Left ventricle myocardium superior (tissue), 1 donor: Measurements from ENCODE around the gene KCNIP4. TPM values are rescaled to one million over a fixed set of nuclear protein-coding genes. Genes with fewer than 3 reads are reported as not detected.

ENCODE experiments used
- ATAC-seq: fragments of 200-7000 bp; cut with Tn5 transposase; one replicate; pipeline ENCODE4 v1.9.1; 2020; ENCODE audit warnings: mild to moderate bottlenecking, moderate library complexity
- DNase-seq: peaks from one replicate; pipeline ENCODE4 v3.0.0-alpha.2; 2020
- intact Hi-C: fragments of 100-400 bp; cut with micrococcal nuclease; formaldehyde crosslinking; loops from one replicate; pipeline ENCODE4 v1.11.0; 2022
- total RNA-seq: library from RNA; stranded (reverse); fragmentation: NEBNext Ultra II Directional; extraction: Animal tissue kit (Norgen Biotek cat#: 25700); gene quantifications from one replicate; pipeline ENCODE4 v1.2.1, GENCODE V29; 2021
- donor health status: DM: no; HTN: yes; CAD: no; lungs with severe emphysema.

Gene KCNIP4
- total RNA-seq, 1 donor from 2014 or later: not detected

DNA sequence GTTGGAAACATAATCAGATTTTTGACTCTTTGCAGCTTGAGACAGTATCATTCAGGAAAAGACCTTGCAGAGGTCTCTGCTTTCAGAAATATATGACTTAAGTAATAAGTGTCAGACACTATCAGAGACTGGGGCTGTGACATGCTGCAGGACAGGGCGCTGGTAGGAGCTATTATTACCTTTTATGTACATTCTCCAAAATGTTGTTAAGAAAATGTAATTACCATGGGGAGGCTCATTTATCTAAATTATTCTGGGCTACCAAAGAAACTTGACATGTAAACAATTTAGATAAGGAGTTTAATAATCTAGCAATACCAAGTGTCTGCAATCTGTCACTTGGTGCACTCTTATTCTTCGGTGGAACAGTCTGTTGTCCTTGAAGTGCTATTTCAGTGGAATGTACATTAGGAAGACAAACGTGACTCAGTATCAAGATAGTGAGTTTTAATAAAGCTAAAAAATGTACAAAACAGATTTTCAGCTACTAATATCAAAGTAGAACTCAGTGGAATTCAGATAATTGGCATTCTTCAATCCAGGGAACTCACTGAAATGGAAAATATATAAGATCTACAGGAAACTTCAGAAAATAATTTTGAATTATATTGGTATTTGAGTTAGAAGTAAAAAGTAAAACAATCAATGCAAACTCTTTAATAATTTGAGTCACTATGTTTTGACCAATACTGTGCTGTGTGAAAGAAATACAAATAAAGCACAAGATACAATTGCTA, 214.5 kb downstream of the KCNIP4 start:
- DNase-seq (no peak), ATAC-seq (no peak)
- intact Hi-C loops: no loop called here

DNA sequence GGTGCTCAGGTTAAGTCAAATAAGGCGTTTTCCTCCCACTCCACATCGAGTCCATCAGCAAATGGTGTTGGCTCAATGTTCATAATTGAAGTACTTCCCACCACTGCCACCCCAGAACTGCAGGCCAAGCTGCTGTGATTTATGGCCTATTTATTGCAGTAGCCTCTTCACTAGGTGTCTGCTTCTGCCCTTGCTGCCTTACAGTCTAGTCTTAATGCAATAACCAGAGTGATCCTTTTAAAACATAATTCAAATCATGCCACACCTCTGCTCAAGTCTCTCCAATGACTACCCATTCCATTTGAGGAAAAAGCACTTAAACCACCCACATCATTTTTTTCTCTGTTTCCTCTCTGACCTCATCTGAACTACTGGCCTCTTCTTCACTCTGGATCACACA, 220.3 kb downstream of the KCNIP4 start:
- DNase-seq: no peak
- intact Hi-C loops: no loop called here
- no peak for ATAC-seq

DNA sequence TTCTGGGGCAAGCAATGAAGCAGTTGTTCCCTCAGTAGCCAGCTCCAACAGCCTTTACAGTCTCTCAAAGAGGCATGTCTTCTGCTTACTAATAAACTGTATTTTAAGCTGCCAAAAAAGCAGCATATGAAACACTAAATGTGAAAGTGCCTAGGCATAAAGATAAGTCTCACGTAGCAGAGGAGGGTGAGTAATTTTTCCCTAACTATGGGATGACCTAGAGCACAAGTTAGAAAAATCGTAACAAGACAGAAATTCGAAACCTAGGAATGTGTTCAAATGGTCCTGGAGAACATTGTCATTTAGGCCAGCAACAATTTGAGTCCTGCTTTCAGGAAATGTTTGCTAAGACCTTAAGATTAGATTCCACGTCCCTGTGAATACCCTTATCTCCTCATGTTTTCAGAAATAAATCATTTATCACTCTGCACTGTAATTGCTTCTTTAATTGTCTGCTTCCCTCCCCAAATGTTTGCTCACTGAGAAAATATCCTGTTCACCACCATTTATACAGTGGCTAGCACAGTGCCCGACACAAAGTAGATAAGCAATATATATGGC, 222.2 kb downstream of the KCNIP4 start:
- DNase-seq: no peak
- intact Hi-C loops: no loop called here
- no peak for ATAC-seq

DNA sequence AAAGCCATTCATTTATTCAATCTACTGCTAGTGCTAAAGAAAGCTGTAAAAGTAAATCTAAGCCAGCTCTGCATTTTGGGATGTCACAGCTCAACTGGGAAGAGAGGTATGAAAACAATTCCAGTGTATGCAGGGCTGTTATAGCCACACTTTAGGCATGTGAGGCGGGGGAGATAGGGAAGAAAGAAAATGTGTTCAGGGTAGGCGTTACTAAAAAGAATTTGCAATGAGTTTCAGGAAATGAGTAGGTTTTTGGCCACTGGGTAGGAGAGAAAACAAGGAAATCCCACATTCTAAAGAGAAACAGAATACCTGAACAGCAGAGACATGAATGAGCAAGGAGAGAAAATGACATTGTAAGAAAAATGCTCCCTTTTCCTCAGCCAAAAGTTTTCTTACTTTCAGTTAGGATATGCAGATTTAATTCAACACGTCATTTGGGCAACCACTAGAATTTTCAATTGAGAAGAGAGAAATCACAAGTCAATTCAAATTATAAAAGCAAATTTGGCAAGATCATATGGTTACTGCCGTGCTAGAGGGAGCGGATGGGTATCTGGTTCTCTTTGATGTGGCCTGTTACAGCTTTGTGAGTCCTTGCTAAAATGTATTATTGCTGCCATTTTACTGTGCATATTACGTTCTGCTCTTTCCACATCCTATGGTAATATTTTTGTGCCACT, 226.3 kb downstream of the KCNIP4 start:
- ATAC-seq: no peak
- intact Hi-C loops: no loop called here

DNA sequence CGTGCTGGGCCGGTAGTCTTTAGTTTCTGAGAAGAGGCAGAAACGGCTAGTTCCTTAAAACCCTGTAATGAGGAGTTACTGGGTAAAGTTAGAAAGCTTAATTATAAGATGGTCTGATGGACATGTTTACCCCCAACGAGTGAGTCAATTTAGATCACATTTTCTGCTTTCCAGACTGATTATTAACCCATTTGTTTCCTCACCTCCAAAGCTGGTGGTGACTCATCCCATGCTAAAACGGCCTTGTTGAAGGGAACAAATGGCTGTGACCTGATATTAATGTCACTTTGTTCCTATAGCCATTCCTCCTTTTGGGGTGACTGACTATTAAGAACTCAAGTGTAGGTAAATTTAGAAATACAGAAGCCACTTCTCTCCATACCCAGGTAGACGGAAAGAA, 232.0 kb downstream of the KCNIP4 start:
- ATAC-seq: no peak
- intact Hi-C loops: no loop called here
- no peak for DNase-seq

More for the DNA sequence above, 226.3 kb downstream of the KCNIP4 start:
- DNase-seq: no peak

- ATAC-seq: no peak
- intact Hi-C loops: no loop called here
- DNase-seq: no peak
Measured at GRCh38 chr4:21710179-21710835, 238.3 kb downstream of the KCNIP4 start.

DNA sequence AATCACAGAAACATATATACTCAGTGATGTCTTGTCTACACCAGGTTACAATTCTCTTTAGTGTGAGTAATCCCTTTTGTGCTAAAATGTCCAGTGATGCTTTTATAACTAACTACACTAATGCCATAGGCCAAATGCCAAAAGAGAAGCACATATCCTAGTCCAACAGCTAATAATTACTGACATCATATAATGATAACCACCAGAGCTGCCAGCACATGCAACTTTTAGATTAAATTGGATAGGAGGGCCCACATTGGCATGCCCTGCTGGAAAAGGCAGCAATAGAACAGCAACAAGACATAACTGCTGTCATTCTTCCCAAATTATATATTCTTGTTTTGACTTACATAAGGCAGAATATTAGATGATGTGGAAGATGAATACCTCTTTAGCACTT, 238.8 kb downstream of the KCNIP4 start:
- intact Hi-C loops: no loop called here
- DNase-seq (no peak), ATAC-seq (no peak)

GRCh38 chr4:21709031-21709430, 239.5 kb downstream of the KCNIP4 start:
- no peak for DNase-seq
- intact Hi-C loops: no loop called here
- no peak for ATAC-seq

DNA sequence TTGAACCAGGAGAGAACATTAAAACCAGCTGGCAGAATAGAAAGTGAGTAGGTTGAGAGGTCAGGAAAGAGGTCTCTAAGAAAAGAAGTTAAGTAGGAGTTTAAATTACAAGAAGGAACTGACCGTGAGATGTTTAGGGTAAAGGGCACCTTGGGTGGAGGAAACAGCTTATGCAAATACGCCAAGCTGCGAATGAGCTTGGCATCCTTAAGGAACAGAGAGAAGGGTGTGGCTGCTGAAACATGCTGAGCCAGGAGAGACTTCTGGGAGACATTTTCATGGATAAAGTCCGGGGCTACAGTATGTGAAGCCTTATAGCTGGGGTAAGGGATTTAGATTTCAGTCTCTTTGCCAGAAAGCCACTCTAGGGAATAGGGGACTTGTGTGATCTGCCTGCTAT, 249.1 kb downstream of the KCNIP4 start:
- intact Hi-C loops: no loop called here
- no peak for DNase-seq
- no peak for ATAC-seq

GRCh38 chr4:21697583-21697982, 251.0 kb downstream of the KCNIP4 start:
- intact Hi-C loops: no loop called here
- DNase-seq (no peak), ATAC-seq (no peak)

- intact Hi-C loops: no loop called here
- ATAC-seq: no peak
- no peak for DNase-seq
Measured at GRCh38 chr4:21695141-21695540, 253.4 kb downstream of the KCNIP4 start.

- ATAC-seq (no peak), DNase-seq (no peak)
- intact Hi-C loops: no loop called here
Measured at GRCh38 chr4:21692241-21692640, 256.3 kb downstream of the KCNIP4 start.

DNA sequence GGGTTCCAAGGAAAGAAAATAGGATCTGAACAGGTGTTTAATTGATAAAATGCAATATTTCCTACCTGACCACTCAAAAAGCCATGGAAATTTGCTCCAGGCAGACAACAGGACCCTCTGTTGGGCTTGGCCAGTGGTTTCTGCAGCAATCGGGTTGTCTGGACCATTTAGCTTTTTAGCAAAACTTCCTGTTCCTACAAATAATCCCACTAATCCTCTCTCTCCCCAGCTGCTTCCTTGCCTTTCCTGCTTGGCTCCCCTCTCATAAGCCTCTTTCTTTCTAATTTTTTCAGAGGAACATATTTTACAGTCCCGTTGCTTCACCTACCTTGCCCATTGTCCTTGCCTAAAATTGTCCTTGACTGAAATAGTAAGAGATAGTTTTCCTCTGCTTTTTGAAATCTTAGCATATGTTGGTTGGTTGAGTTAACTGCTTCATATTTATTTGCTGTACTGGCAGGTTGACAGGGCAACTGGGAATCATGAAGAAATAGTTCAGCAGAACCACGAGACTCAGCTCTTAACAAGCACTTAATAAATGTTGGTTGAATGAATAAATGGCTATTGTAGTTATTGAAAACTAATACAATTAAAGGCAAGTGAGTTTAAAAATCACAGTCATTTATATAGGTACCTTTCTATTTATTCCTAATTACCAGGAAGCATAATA, 259.8 kb downstream of the KCNIP4 start:
- intact Hi-C loops: no loop called here
- ATAC-seq: no peak

DNA sequence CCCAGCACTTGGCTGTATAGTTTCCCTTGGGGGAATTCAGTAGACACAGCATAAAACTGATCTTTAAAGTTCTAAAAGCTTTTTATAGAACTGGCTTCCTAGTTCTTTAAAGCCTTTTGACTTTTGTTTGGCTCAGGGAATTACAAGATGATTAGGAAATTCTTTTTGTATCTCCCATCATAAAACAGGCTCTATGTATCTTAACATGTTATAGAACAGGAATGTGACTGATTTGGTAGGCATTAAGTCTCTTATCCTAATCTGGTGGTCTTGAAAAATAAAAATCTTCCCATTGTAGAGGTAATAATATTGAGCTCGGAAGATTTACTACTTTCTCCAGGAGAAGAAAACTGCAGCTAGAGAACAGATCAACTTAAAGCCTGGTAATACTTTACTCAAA, 262.7 kb downstream of the KCNIP4 start:
- ATAC-seq (no peak), DNase-seq (no peak)
- intact Hi-C loops: no loop called here

More for the DNA sequence above, 259.8 kb downstream of the KCNIP4 start:
- no peak for DNase-seq

- no peak for ATAC-seq
- intact Hi-C loops: no loop called here
- DNase-seq: no peak
Measured at GRCh38 chr4:21680326-21680898, 268.2 kb downstream of the KCNIP4 start.

- DNase-seq (no peak), ATAC-seq (no peak)
- intact Hi-C loops: no loop called here
Measured at GRCh38 chr4:21678711-21679110, 269.9 kb downstream of the KCNIP4 start.

DNA sequence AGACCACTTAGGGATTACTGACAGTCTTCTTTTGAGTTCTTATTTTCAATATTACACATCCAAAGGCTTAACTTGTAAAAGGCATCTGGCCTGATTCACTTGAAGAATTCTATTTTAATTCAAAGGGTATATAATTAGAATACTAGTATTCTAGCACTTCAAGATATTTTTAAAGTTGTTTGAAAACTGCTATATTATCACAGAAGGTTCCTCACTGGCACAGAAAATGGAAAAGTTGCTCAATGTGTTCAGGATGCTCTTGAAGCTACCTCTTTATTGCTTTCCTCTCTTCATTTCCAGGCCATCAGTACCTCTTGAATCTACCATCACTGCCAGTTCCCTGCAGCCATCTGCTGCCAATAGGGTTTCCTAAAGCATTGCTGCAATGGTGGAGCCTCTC, 271.4 kb downstream of the KCNIP4 start:
- ATAC-seq: no peak
- intact Hi-C loops: no loop called here
- DNase-seq: no peak

DNA sequence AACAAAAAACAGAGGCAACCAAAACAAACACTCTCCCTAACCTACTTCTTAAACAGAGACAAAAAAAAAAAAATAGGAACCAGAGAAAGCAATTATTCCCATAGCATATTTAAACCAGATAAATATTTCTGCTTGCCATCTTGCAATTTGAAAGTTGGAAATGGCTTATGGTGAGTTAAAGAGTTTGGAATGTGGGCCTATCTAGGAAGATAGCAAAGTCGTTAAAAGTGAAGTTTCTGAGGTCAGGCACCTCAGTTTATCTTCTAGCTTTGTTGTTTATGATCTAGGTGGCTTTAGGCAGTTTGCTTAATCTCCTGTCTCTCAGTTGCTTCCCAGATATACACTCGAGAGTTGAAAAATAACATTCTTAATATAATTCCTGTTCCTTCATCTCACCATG, 284.2 kb downstream of the KCNIP4 start:
- DNase-seq: no peak
- intact Hi-C loops: no loop called here

DNA sequence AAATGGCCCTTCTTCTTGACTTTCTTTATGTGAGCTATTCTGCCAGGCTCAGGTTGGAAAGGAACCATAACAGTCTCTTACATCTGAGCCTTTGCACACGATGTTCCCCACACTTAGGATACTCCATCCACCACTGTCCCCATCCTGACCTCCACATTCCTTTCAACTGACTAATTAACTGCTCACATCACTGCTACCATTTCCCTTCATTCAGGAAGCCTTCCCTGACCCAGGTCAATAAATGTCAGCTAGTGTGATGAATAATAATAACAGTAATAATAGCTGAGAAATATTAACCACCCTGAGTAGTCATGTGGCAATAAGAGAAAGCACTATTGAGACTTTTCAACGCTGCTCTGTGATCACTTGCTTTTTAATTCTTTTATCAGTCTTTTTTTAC, 291.7 kb downstream of the KCNIP4 start:
- intact Hi-C loops: no loop called here
- no peak for DNase-seq
- peak; percentile 72 for ATAC-seq

More for the DNA sequence above, 284.2 kb downstream of the KCNIP4 start:
- ATAC-seq: no peak
